ACC112 (cell line): ENCODE results near the gene P2RY10.
"Not testable (repeated sequence)": the region's sequence is repeated elsewhere in the genome, so short reads cannot be mapped to it uniquely, and the experiment has no call there.

ENCODE experiments used
- H2AFZ ChIP-seq: fragments of 200-600 bp; sonication (generic); one replicate; pipeline ENCODE4 v1.6.0; 2017; ENCODE audit warnings: antibody characterized with exemption, low read length; ENCODE audit not compliant: unreplicated experiment
- H3K27ac ChIP-seq: fragments of 200-600 bp; sonication (generic); 2 replicates; pipeline ENCODE4 v1.5.1; 2014; ENCODE audit warnings: low read depth, mild to moderate bottlenecking, antibody characterized with exemption, low read length, moderate library complexity
- H3K27me3 ChIP-seq: fragments of 200-600 bp; sonication (generic); 2 replicates; pipeline ENCODE4 v1.6.1; 2014; ENCODE audit warnings: mild to moderate bottlenecking, antibody characterized with exemption, low read length, moderate library complexity, mixed read lengths; ENCODE audit not compliant: insufficient read depth
- H3K36me3 ChIP-seq: fragments of 200-600 bp; sonication (generic); 2 replicates; pipeline ENCODE4 v1.6.1; 2016; ENCODE audit warnings: mild to moderate bottlenecking, antibody characterized with exemption, low read length, moderate library complexity, mixed read lengths; ENCODE audit not compliant: insufficient read depth
- H3K4me1 ChIP-seq: fragments of 200-600 bp; sonication (generic); one replicate; pipeline ENCODE4 v1.6.1; 2016; ENCODE audit warnings: low read length, mixed read lengths; ENCODE audit not compliant: insufficient read depth, unreplicated experiment, control insufficient read depth
- H3K4me3 ChIP-seq: fragments of 200-600 bp; sonication (generic); 2 replicates; pipeline ENCODE4 v1.5.1; 2014; ENCODE audit warnings: mild to moderate bottlenecking, low read depth, low read length
- H3K79me2 ChIP-seq: fragments of 200-600 bp; sonication (generic); one replicate; pipeline ENCODE4 v1.6.0; 2016; ENCODE audit warnings: low read length; ENCODE audit not compliant: control insufficient read depth, unreplicated experiment, insufficient read depth

P2RY10 gene

DNA sequence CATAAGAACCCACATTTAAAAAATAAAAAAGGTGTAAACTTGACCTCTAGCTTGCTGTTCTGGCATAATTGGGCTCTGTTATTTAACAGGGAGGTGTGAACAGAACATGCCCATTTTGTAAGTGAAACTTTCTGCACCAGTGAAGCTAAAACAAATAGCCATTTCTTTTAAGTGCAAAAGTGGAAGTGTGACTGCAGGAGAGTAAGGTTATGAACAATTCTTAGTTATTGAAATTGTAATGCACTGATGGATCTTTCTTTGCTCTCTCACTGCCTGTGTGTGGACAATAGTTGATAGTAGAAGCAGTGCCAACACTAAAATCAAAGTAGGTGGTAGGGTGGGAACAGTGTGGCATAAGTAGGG lies 12.6 kb downstream of the P2RY10 start:
- Histone ChIP-seq H3K27ac (no peak overlapping the region), H3K4me3 (no peak overlapping the region), H3K4me1 (no peaks in the 10 kb centered on the region), H3K36me3 (no peaks in the 10 kb centered on the region), H3K27me3 (no peaks in the 10 kb centered on the region), H2AFZ (no peak overlapping the region), H3K79me2 (no peaks in the 10 kb centered on the region)

DNA sequence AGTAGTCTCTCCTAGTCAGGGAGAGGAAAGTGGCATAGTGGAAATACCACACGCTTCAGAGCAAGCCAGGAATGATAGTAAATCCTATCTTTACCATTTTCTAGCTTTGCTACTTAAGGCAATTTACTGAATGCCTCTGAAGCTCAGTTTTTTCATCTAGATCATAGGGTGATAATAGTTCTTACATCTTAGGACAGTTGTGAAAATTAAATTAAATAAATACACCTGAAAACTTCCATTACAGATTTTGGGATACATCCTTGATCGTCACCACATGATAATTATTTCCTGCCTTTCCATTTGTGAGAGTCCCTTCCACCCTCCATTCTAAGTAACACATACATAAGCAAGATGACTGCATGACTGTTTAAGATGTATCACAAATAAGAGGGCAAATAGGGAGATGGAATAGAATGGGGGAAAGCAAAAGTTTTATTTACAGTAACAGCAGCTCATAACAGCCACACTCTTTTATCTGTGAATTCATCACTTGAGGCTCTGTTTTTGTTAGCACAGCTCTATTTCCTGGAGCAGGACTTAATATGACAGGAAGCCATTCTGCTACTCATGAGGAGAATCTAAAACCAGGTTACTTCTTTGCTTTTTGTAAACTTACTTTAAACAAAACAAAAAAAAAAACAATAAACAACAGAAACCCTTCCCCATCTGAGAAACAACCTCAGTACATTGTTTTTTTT lies 13.4 kb downstream of the P2RY10 start:
- Histone ChIP-seq H3K36me3 (no peaks in the 10 kb centered on the region), H2AFZ (no peak overlapping the region), H3K4me1 (no peaks in the 10 kb centered on the region), H3K79me2 (no peaks in the 10 kb centered on the region), H3K27ac (no peak overlapping the region), H3K4me3 (no peak overlapping the region), H3K27me3 (no peaks in the 10 kb centered on the region)

DNA sequence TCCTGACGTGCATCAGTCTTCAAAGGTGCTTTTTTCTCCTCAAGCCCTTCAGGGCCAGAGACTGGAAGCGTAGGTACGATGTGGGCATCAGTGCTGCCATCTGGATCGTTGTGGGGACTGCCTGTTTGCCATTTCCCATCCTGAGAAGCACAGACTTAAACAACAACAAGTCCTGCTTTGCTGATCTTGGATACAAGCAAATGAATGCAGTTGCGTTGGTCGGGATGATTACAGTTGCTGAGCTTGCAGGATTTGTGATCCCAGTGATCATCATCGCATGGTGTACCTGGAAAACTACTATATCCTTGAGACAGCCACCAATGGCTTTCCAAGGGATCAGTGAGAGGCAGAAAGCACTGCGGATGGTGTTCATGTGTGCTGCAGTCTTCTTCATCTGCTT lies 15.7 kb downstream of the P2RY10 start:
- Histone ChIP-seq H3K79me2 (no peaks in the 10 kb centered on the region), H3K27ac (no peak overlapping the region), H2AFZ (no peak overlapping the region), H3K36me3 (no peaks in the 10 kb centered on the region), H3K4me1 (no peaks in the 10 kb centered on the region), H3K4me3 (no peak overlapping the region), H3K27me3 (no peaks in the 10 kb centered on the region)

DNA sequence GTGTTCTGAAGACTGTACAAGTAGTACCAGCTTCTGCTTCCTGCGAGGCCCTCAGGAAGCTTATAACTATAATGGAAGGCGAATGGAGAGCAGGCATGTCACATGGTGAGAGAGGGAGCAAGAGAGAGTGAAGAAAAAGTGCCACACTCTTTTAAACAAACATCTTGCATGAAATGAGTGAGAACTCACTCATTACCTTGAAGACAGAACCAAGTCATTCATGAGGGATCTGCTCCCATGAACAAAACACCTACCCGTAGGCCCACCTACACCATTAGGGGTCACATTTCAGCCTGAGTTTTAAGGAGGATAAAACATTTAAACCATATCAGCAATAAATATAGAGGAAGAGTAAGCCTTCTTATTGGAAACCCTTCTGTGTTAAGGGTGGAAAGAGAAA lies 19.4 kb downstream of the P2RY10 start:
- Histone ChIP-seq H3K4me3 (no peak overlapping the region), H3K79me2 (no peaks in the 10 kb centered on the region), H3K4me1 (no peaks in the 10 kb centered on the region), H3K27ac (no peak overlapping the region), H2AFZ (no peak overlapping the region), H3K27me3 (no peaks in the 10 kb centered on the region), H3K36me3 (no peaks in the 10 kb centered on the region)

DNA sequence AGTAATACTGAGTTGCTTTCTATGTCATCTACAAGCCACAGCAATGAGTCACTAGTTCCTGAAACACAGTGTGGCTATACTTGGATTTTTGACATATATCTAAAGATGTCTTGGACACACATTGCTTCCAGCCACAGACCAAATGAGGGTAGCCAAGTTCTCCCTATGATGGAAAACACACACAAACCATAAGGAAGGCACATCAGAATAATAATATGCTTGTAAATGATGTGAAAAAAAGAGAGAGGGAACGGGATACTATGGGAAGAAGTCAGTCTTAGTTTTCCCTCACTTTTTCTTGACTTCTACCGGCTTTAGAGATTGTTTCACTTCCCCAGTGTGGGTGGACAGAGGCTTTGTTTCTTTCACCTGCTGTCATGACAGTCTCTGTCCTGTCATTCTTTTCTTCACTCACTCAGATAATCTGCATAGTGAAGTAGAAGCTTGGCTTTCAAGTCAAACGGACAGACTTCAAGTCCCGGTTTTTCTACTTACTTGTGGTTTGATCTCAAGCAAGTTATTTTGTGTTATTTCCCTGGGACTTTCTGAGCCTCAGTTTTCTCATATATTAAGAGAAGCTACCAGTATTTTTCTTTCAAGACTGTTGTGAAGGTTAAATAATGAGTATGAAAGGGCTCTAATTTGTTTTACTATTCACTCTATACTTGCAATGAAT lies 34.7 kb downstream of the P2RY10 start:
- H3K4me3 ChIP-seq = no peak overlapping the region
- H2AFZ ChIP-seq = no peak overlapping the region
- H3K27me3 ChIP-seq = no peaks in the 10 kb centered on the region
- no peaks in the 10 kb centered on the region for H3K36me3 ChIP-seq
- H3K27ac ChIP-seq = no peak overlapping the region
- H3K79me2 ChIP-seq = no peaks in the 10 kb centered on the region
- H3K4me1 ChIP-seq = no peaks in the 10 kb centered on the region

DNA sequence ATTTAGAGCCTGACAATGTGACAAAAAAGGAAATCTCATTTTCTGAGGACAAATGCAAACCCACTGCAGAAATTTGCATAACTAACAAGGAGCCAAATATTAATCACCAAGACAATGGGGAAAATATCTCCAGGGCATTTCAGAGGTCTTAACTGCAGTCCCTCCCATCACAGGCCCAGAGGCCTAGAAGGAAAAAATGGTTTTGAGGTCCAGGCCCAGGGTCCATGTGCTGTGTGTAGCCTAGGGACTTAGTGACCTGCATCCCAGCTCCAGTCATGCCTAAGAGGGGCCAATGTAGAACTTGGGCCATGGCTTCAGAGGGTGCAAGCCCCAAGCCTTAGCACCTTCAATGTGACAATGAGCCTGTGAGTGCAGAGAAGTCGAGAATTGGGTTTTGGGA lies 44.2 kb downstream of the P2RY10 start:
- Histone ChIP-seq H3K36me3 (no peaks in the 10 kb centered on the region), H3K4me3 (no peak overlapping the region), H3K27me3 (no peaks in the 10 kb centered on the region), H3K27ac (no peak overlapping the region), H2AFZ (no peak overlapping the region), H3K4me1 (no peaks in the 10 kb centered on the region), H3K79me2 (no peaks in the 10 kb centered on the region)

DNA sequence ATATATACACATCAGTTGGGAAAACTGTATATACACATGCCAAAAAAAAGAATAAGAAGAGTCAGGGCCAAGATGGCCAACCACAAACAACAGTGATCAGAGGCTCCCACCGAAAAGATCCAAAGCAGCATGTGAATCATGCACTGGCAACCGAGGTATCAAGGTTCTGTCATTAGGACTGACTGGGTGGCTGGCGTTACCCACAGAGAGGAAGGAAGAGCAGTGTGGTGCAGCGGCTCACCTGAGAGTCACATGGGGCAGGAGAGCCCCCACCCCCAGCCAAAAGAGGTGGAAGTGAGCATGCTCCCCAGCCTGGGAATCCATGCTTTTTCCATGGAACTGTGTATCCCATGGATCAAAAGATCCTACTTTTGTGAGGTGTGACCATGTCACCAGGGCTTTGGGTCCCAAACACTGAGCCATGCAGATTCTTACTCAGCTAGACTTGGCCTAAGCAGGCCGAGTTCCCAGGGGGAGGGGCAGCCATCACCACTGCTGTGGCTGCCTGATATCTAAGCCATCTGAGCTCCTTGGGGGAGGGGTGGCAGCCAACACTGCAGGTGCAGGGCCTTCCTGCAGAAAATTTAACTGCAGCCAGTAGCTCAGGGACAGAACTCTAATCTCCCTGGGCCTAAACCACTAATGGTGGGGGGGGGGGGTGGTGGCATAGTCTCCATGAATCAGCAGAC lies 52.8 kb downstream of the P2RY10 start:
- H3K4me1 ChIP-seq = no peaks in the 10 kb centered on the region
- no peaks in the 10 kb centered on the region for H3K27me3 ChIP-seq
- H3K36me3 ChIP-seq = no peaks in the 10 kb centered on the region
- H2AFZ ChIP-seq = no peak overlapping the region
- no peaks in the 10 kb centered on the region for H3K79me2 ChIP-seq
- H3K27ac ChIP-seq = no peak overlapping the region
- H3K4me3 ChIP-seq = no peak overlapping the region

DNA sequence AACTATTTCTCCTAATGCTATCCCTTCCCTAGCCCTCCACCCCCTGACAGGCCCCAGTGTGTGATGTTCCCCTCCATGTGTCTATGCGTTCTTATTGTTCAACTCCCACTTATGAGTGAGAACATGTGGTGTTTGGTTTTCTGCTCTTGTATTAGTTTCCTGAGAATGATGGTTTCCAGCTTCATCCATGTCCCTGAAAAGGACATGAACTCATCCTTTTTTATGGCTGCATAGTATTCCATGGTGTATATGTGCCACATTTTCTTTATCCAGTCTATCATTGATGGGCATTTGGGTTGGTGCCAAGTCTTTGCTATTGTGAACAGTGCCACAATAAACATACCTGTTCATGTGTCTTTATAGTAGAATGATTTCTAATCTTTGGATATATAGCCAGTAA lies 62.3 kb downstream of the P2RY10 start:
- not testable (repeated sequence) for H3K79me2 ChIP-seq, H3K27me3 ChIP-seq, H3K4me1 ChIP-seq, H3K36me3 ChIP-seq, H3K4me3 ChIP-seq, H3K27ac ChIP-seq, H2AFZ ChIP-seq
